GM19328 (cell line): ENCODE data around the gene MANEAL.

Experiments
- ATAC-seq: cut with Tn5 transposase; IDR thresholded peaks from one replicate; pipeline ENCODE4 v1.9.1; 2021; ENCODE audit warnings: mild to moderate bottlenecking, moderate library complexity; ENCODE audit not compliant: unreplicated experiment

The MANEAL gene

DNA sequence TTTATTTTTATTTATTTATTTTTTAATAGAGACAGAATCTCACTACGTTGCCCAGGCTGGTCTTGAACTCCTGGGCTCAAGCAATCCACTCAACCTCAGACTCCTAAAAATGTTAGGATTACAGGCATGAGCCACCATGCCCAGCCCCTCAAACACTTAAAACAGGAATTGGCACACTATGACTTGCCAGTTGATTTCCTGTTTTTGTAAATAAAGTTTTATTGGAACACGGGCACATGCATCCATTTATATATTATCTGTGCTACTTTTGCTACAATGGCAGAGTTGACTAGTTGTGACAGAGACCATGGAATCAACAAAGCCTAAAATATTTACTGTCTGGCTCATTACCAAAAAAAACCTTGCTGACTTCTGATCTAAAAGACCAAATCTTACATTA lies 30.4 kb downstream of the MANEAL start:
- no peak for ATAC-seq

DNA sequence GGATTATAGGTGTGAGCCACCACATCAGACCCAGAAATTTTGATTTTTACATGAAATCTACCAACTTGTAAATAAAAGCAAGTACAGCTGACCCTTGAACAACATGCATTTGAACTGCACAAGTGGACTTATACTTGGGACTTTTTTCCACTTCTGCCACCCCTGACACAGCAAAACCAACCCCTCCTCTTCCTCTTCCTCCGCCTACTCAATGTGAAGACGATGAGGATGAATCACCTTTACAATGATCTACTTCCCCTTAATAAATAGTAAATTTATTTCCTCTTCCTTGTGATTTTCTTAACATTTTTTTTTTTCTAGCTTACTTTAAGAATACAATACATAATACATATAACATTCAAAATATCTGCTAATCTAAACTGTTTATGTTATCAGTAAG lies 31.9 kb downstream of the MANEAL start:
- ATAC-seq, result no peak

DNA sequence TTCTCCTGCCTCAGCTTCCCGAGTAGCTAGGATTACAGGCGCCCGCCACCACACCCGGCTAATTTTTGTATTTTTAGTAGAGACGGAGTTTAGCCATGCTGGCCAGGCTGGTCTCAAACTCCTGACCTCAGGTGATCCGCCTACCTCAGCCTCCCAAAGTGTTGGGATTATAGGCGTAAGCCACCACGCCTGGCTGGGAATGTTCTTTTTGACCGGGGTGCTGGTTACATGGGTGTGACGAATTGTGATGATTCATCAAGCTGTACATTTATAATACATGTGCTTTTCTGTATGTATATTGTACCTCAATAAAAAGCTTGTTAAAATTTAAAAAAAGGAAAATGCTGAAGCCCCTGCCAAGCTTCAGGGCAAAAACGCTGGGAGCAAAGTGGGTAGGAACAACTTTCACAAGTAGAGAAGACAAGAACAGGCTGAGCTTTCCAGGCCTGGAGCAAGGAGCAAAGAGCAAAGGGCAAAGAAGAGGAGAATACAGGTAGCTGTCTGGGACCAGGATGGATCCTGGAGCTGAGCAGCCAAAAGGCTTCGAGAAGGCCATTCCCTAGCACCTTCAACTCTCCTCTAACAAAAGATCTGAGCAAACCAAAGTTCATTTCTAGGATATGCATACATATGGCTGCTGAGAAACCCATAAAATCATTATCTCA lies 34.9 kb downstream of the MANEAL start:
- ATAC-seq, result no peak

DNA sequence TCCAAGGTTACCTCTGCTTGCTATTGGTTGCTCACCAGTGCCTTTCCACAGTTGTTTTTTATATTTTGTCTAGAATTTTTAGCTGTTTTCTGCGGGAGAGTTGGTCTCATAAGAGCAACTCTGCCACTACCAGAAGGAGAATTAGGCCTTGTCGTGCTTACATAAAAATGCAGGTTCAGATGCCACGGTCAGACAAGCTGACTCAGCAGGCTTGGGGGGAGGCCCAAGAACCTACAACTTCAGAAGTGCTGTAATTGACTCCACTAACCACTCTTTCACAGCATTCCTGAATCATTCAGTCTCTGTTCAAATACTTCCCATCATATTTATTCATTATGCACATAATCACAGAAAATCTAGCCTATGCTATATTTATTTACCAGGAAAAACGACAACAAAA lies 37.5 kb downstream of the MANEAL start:
- ATAC-seq, result no peak

DNA sequence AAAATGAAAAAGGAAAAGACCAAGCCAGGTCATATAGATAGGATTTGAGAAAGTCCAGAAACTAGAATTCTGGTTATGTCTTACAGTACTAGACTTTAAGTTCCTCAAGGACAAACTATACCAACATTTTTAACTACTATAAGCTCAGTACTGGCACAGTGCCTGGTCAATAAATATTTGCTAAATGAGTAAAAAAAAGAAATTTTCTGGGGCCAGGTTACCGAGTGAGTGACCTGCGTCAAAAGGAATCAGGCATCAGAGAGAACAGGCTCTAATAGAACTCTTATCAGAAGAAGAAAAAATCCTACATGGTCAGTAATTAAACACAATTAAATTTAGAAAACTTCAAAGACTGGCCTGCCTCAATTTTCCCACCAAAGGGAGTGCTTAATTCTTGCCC lies 38.2 kb downstream of the MANEAL start:
- no peak for ATAC-seq

DNA sequence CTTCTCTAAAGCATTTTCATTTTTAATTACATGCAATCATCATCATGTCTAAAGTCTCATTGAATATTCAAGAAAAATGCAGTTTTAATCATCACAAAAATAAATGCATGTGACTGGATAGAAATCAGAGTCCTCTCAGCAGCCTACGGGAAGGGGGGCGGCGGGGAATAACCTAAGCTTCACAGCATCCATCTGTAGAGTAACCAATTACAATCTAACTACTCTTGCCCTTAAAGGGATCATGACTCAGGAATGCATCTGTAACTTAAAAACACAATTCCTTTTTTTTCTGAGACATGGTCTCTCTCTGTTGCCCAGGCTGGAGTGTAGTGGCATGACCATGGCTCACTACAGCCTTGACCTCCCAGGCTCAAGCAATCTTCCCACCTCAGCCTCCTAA lies 43.1 kb downstream of the MANEAL start:
- ATAC-seq, result no peak

DNA sequence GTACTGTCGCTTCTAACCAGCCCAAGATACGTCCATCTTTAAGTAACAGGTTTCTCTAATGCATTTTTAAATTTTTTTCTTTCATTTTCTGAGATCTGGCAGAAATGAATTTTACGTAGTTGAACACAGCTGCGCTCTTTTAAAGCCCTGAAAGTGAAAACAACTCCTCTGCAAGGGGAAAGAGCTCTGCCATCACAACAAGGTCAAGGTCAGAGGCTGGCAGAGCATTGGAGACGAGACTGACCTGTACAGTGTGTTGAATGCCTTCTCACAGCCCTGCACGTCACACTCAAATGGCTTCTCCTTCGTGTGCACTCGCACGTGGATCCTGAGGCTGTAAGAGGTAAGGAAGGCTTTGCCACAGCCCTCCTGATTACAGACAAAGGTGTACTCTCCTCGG lies 46.0 kb downstream of the MANEAL start:
- ATAC-seq, result no peak

DNA sequence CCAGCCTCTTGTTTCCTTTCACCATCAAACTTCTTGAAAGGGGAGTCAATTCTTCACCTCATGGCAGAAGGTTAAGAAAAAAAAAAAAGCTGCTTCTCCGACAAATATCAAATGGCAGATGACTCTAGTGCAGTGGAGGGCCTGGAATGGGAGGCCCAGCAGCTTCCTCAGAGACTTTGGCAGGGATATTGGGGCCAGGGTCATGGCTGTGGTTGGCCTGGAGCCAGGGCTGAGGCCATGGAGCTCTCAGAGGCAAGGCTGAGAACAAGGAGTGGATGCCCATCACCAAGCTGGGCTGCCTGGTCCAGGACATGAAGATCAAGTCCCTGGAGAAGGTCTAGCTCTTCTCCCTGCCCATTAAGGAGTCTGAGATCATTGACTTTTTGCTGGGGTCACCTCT lies 47.1 kb downstream of the MANEAL start:
- ATAC-seq, result no peak

DNA sequence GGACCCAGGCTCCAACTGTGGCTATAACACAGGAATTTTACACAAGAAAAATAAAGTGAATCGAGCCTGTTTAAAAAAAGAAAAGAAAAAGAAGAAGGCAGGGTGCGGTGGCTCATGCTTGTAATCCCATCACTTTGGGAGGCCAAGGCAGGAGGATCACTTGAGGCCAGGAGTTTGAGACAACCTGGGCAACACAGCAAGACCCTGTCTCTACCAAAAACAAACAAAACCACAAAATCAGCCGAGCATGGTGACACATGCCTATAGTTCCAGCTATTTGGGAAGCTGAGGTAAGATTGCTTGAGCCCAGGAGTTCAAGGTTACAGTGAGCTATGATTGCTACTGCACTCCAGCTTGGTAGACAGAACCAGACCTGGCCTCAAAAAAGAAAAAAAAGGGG lies 48.0 kb downstream of the MANEAL start:
- ATAC-seq, result no peak

DNA sequence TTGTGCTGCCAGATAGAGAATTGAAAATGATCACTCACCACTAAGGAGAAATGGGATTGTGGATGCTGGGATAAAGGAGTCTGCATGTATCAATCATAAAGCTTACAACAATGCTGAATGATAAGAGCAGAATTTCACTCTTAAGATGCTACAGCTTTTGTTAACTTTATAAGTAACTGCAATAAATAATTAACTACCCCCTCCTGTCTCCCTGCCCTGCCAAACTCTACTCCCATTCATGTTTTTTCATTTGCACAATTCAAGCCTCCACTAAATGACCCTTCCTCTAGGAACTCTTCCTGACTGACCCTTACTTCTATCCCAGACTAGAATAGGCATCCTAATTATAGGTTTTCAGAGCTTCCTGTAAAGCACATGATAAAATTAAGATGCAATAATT lies 50.9 kb downstream of the MANEAL start:
- no peak for ATAC-seq

DNA sequence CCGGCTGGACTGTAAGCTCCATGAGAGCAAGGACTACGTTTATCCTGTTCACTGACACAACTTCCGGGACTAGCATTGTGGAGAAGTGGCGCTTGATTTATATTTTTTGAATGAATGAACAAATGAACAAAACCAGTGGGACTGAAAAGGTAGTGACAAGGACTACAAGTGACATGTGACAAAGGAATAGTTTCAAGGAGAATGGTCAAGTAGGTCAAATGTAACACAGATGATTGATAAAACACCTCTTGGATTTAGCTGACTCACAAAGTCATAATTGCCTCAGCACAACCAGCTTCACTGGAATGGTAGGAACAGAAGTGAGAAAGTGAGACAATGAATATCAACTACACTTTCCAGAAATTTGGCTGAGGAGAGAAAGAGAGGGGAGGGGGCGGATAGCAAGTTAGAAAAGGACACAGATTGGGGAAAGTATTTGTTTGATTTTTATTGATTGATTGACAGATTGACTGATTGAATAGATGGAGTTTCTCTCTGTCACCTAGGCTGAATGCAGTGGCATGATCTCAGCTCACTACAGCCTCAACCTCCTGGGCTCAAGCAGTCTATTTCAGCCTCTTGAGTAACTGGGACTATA lies 51.5 kb downstream of the MANEAL start:
- ATAC-seq, result no peak

DNA sequence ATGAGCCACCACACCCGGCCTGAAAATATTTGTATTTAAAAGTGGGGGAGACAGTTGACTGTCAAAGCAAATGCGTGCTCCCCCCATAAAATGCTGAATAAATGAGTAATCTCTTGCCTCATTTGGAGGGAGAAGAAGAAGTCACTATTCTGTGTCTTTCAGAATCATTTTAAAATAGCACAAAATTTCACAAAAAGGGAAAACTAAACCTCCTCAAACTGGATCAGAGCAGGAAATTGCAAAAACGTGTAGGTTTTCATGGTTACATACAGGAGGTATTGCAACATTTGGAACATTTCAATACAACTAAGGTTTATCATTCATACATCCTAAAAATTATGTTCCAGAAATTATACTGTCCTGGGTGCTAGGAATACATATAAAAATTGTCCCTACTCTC lies 52.1 kb downstream of the MANEAL start:
- no peak for ATAC-seq

DNA sequence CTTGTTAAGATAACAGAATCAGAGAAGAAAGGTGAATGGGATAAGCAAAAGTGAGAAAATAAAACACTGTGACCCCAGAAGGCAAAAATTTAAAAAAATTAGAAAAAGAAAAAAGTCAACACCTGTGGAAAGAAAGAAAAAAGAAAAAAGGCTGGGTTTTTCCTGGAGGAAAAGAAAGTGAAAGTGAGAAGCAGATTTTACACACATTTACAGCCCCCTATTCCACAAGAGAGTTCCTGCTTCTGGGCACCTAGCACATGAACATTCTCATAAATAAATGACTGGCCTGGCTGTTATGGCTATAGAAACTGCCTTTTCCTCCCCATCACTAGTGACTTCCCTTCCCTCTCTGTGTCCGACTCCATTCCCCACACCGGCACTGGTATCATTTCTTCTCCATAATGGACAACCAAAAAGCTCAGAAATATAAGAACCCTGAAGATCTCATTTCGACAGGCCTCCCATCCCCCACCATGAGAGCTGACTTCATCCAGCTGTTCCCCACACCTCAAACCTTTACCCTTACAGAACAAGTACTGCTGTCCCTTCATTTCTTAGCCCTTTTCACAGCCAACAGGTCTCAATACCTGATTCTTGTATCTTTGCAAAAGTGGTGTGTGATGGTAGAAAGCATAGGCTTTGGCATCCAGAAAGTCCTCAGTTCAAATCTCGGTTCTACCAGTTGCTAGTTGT lies 53.1 kb downstream of the MANEAL start:
- ATAC-seq, result no peak

DNA sequence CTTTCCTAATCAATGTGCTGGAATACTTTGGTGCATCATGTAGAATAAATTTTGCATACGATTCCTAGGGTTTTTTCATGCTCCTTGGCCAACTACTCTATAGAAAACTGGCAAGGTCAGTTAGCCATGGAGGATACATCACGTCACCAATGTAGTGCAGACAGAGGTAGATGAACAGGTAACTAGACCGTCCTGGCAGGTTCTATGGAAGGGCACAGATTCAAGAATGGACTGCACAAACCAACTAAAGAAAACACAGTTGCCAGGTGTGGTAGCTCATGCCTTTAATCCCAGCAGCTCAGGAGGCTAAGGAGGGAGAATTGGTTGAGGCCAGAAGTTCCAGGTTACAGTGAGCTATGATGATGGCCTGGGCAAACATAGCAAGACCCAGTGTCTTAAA lies 55.8 kb downstream of the MANEAL start:
- ATAC-seq, result no peak

DNA sequence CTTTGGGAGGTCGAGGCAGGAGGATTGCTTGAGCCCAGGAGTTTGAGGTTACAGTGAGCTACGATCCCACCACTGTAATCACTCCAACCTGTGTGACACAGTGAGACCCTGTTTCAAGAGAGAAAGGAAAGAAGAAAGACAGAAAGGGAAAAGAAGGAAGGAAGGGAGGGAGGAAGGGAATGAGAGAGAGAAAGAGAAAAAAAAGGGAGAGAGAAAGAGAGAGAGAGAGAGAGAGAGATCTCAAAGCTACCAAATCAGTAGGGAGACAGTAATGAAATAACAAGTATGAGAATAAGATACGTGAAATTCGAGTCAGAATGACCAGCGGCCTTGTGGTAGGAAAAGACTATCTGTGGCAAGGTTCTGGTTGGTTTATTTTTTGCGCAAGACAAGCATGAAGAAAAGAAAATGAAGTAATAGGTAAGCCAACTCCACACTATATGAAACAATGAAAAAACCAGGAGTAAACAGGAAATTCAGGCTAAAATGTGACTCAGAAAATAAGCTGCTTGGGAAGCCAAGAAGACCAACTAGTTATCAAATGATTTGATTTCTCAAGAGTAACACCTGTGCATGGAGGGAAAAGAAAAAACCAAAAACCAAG lies 56.8 kb downstream of the MANEAL start:
- no peak for ATAC-seq
